Neural progenitor cell (in vitro differentiated cells): Measurements from ENCODE around the gene EXPH5.

ENCODE experiments used
- CTCF ChIP-seq: fragments of 200-600 bp; sonication (generic); IDR thresholded peaks from 2 replicates; pipeline ENCODE4 v1.5.1; 2017; ENCODE audit warnings: antibody characterized with exemption, mild to moderate bottlenecking
- EZH2 ChIP-seq: fragments of 200-600 bp; sonication (generic); IDR thresholded peaks from 2 replicates; pipeline ENCODE4 v1.6.1; 2017; ENCODE audit warnings: antibody characterized with exemption, mild to moderate bottlenecking, moderate library complexity

GRCh38 chr11:108591893-108592292 is 1.7 kb downstream of the EXPH5 start:
- TF ChIP-seq CTCF: no peak
- TF ChIP-seq EZH2: no peak
